Osteocyte (in vitro differentiated cells): Measurements from ENCODE around the gene HERC2. TPM values are rescaled to one million over a fixed set of nuclear protein-coding genes. Genes with fewer than 3 reads are reported as not detected.
"Not testable (repeated sequence)": the region's sequence is repeated elsewhere in the genome, so short reads cannot be mapped to it uniquely, and the experiment has no call there.

Experiments
- DNase-seq: peaks from one replicate; pipeline ENCODE4 v3.0.0; 2021; ENCODE audit warnings: mixed read lengths; ENCODE audit not compliant: unreplicated experiment; ENCODE audit errors: extremely low spot score
- H3K27ac Mint-ChIP-seq: one replicate; pipeline ENCODE4 v1.8.0; 2021; ENCODE audit warnings: mild to moderate bottlenecking, mixed read lengths; ENCODE audit not compliant: unreplicated experiment
- H3K27me3 Mint-ChIP-seq: one replicate; pipeline ENCODE4 v1.8.0; 2021; ENCODE audit warnings: mixed read lengths; ENCODE audit not compliant: unreplicated experiment
- H3K36me3 Mint-ChIP-seq: one replicate; pipeline ENCODE4 v1.8.0; 2021; ENCODE audit warnings: mixed read lengths; ENCODE audit not compliant: unreplicated experiment
- H3K4me1 Mint-ChIP-seq: one replicate; pipeline ENCODE4 v1.8.0; 2021; ENCODE audit warnings: mixed read lengths; ENCODE audit not compliant: unreplicated experiment
- H3K4me3 Mint-ChIP-seq: one replicate; pipeline ENCODE4 v1.8.0; 2021; ENCODE audit warnings: mild to moderate bottlenecking, moderate library complexity, mixed read lengths; ENCODE audit not compliant: unreplicated experiment
- H3K9me3 Mint-ChIP-seq: one replicate; pipeline ENCODE4 v1.8.0; 2021; ENCODE audit warnings: mixed read lengths; ENCODE audit not compliant: unreplicated experiment
- total RNA-seq: library from RNA; stranded (reverse); gene quantifications from 2 replicates; pipeline ENCODE4 v1.2.1, GENCODE V29; 2021
- TF ChIP-seq, protein P1 (sequence below): fragments of 200-600 bp; sonication (generic); IDR thresholded peaks from 2 replicates; pipeline ENCODE4 v1.5.0; 2021; ENCODE audit warnings: antibody characterized with exemption, mild to moderate bottlenecking, moderate library complexity

The HERC2 gene
- total RNA-seq, 1 donor from 2014 or later = 89.2 TPM

DNA sequence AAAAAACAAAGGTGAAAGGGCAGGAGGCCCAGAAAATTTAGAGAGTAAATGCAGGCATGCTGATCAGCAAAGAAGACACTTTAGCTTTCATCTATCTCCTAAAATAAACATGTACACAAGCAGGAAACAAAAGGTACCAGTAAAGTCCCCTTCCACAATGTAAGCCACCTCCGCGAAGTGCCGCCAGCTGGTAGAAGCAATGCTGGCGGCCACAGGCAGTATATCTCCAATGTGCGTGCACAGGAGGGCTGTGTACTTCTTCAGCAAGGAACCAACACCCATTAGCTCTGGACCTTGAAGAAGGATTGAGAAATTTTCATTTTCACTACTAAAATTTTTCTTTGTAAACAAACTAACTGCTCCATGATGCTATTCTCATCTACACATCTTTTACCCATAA is 75.4 kb downstream of the HERC2 start:
- H3K27ac Mint-ChIP-seq = no peak overlapping the region
- H3K9me3 Mint-ChIP-seq = peaks cover 11% of the 10 kb centered on the region
- no peaks in the 10 kb centered on the region for H3K27me3 Mint-ChIP-seq
- TF ChIP-seq, protein P1, sequence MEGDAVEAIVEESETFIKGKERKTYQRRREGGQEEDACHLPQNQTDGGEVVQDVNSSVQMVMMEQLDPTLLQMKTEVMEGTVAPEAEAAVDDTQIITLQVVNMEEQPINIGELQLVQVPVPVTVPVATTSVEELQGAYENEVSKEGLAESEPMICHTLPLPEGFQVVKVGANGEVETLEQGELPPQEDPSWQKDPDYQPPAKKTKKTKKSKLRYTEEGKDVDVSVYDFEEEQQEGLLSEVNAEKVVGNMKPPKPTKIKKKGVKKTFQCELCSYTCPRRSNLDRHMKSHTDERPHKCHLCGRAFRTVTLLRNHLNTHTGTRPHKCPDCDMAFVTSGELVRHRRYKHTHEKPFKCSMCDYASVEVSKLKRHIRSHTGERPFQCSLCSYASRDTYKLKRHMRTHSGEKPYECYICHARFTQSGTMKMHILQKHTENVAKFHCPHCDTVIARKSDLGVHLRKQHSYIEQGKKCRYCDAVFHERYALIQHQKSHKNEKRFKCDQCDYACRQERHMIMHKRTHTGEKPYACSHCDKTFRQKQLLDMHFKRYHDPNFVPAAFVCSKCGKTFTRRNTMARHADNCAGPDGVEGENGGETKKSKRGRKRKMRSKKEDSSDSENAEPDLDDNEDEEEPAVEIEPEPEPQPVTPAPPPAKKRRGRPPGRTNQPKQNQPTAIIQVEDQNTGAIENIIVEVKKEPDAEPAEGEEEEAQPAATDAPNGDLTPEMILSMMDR = no peak
- no peak for DNase-seq
- peaks cover 56% of the 10 kb centered on the region for H3K36me3 Mint-ChIP-seq
- no peaks in the 10 kb centered on the region for H3K4me1 Mint-ChIP-seq
- H3K4me3 Mint-ChIP-seq = no peak overlapping the region

DNA sequence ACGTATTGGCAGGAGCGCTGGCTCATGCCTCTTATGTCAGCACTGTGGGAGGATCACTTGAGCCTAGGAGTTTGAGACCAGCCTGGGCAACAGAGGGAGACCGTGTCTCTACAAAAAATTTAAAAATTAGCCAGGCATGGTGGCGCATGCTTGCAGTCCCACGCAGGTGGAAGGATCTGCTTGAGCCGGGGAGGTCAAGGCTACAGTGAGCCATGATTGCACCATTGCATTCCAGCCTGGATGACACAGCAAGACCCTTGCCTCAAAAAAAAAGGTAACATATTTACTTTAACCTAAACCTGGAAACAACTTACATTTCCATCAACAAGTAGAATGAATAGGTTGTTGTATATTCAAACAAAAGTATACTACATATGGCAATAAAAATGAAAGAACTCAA is 78.1 kb downstream of the HERC2 start:
- H3K9me3 Mint-ChIP-seq = peaks cover 7% of the 10 kb centered on the region
- no peak for DNase-seq
- no peak overlapping the region for H3K27ac Mint-ChIP-seq
- no peaks in the 10 kb centered on the region for H3K27me3 Mint-ChIP-seq
- TF ChIP-seq, protein P1 = no peak
- H3K36me3 Mint-ChIP-seq = peaks cover 63% of the 10 kb centered on the region
- no peaks in the 10 kb centered on the region for H3K4me1 Mint-ChIP-seq
- H3K4me3 Mint-ChIP-seq = no peak overlapping the region

DNA sequence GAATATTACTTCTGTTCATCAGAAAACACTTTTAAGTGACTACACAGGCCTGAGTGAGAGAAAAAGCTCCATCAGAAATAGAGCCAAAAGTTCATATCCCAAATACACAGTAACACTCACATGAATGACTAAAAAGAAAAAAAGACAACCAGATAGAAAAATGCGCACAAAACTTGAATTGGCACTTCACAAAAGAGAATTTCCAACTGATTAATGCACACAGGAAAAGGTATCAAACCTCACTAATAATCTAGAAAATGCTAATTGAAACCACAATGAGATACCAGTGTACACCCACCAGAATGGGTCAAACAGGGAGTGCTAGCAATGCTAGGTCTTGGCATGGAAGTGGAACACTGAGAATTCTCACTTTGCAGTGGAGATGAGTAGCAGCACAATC is 78.6 kb downstream of the HERC2 start:
- H3K9me3 Mint-ChIP-seq = peaks cover 7% of the 10 kb centered on the region
- H3K36me3 Mint-ChIP-seq = peaks cover 61% of the 10 kb centered on the region
- no peaks in the 10 kb centered on the region for H3K27me3 Mint-ChIP-seq
- DNase-seq = no peak
- no peak overlapping the region for H3K27ac Mint-ChIP-seq
- no peaks in the 10 kb centered on the region for H3K4me1 Mint-ChIP-seq
- TF ChIP-seq, protein P1 = no peak
- H3K4me3 Mint-ChIP-seq = no peak overlapping the region

DNA sequence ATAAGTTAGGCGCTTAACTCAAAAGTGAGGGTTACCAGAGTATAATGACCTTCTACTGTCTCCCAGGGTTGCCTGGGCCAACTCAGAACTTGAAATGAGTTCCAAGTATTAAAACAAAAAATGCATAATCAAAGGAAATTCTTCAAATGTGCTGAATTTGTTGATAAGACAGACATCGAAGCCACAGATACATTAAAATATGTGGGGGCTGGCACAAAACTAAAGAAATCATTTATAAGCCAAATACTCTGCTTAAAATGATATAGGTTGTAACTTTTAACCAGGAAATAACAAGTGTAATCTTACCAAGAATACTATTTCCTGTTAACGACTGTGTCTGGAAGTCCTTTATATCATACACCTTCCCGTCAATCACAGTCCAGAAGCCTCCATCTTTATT is 83.7 kb downstream of the HERC2 start:
- not testable (repeated sequence) for H3K9me3 Mint-ChIP-seq, H3K27me3 Mint-ChIP-seq, H3K27ac Mint-ChIP-seq, H3K4me1 Mint-ChIP-seq, DNase-seq, H3K4me3 Mint-ChIP-seq
- peaks cover 47% of the 10 kb centered on the region for H3K36me3 Mint-ChIP-seq

DNA sequence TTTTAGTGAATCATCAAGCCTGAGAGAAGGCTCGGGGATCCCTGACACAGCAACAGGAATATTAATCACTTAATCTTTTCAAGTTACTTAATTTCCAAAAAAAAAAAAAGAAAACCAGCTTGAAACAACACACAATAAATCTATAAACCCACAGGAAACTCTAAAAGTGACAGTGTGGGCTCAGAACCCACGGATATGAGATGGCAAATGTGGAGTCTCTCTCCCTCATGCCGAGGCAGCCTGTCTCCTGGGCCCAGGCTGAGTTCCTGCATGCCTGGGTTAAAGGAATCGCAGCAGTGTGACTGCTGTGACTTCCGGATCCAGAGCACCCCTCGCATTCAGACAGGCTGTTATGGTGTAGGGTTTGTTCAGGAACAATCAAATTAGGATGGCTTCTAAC is 90.2 kb downstream of the HERC2 start:
- not testable (repeated sequence) for H3K4me1 Mint-ChIP-seq, H3K27me3 Mint-ChIP-seq, DNase-seq, H3K4me3 Mint-ChIP-seq, H3K27ac Mint-ChIP-seq, H3K9me3 Mint-ChIP-seq
- peaks cover 46% of the 10 kb centered on the region for H3K36me3 Mint-ChIP-seq

DNA sequence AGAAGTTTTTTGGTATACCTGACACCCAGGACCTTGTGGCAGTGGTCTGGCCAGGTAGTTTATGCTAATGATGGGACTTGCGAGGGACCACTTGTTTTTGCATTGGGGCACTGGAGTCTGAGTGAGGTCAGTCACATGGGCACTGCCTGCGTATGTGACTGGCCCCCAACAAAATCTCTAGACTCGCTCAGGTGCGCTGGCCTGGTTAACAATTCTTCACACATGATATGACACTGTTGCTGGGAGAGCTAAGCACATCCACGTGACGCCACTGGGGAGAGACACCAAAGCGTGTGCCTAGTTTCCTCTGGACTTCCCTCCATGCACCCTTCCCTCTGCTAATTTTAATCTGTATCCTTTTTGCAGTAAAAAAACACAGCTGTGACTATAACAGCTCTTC is 90.6 kb downstream of the HERC2 start:
- H3K36me3 Mint-ChIP-seq = peaks cover 50% of the 10 kb centered on the region
- DNase-seq, H3K4me3 Mint-ChIP-seq, H3K27me3 Mint-ChIP-seq, H3K27ac Mint-ChIP-seq, H3K9me3 Mint-ChIP-seq, H3K4me1 Mint-ChIP-seq: not testable (repeated sequence)

DNA sequence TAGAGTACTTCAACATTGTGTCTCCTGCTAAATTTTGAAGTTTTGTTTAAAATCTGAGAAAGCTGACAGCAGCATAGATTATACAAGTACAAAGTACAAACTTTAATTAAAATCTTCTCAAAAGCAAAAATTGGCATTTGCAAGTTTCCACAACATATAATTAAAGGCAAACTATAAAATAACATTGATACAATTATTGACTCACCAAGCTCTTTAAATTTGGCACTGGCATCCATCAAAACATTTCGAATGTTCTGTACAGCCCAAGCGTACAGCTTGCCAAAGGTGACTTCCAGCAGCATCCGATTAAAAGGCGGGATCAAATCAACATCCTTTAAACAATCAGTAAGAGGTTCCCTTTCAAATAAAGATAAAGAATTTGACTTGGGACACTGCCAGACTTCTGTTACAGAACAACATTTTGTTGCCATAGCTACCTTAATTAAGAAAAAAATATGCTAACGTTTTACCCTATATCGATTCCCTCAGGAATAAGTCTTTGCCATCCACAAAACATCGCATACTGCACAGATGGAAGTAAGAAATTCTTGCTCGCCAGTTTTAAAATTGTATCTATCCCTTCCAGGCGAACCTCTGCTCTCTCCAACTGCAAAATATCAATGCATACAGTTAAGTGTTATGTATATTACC is 92.9 kb downstream of the HERC2 start:
- H3K27ac Mint-ChIP-seq, H3K4me1 Mint-ChIP-seq, H3K9me3 Mint-ChIP-seq, H3K4me3 Mint-ChIP-seq, DNase-seq, H3K27me3 Mint-ChIP-seq: not testable (repeated sequence)
- peaks cover 59% of the 10 kb centered on the region for H3K36me3 Mint-ChIP-seq
